Mucosa of descending colon (tissue), 3 donors: Measurements from ENCODE around the gene JHY. TPM values are rescaled to one million over a fixed set of nuclear protein-coding genes. Genes with fewer than 3 reads are reported as not detected.

ENCODE experiments used
- ATAC-seq: fragments of 200-7000 bp; cut with Tn5 transposase; one replicate; pipeline ENCODE4 v1.9.1; 2020; ENCODE audit warnings: mild to moderate bottlenecking, moderate library complexity
- DNase-seq, 3 donors: peaks; one replicate each; pipeline ENCODE4 v3.0.0-alpha.2; 2020
- H3K36me3 ChIP-seq: fragments of 200-600 bp; one replicate; pipeline ENCODE4 v1.8.0; 2021; ENCODE audit warnings: low read depth, mild to moderate bottlenecking
- H3K4me1 ChIP-seq: fragments of 200-600 bp; one replicate; pipeline ENCODE4 v1.8.0; 2021; ENCODE audit warnings: low read depth, mild to moderate bottlenecking
- H3K4me3 ChIP-seq: fragments of 200-600 bp; one replicate; pipeline ENCODE4 v1.8.0; 2021; ENCODE audit warnings: mild to moderate bottlenecking
- H3K9me3 ChIP-seq: fragments of 200-600 bp; one replicate; pipeline ENCODE4 v1.8.0; 2021; ENCODE audit warnings: mild to moderate bottlenecking
- intact Hi-C, 2 donors: fragments of 100-400 bp; cut with DNase I in 1 of 2; cut with micrococcal nuclease in 1 of 2; formaldehyde crosslinking; loops; one replicate each; pipeline versions ENCODE4 v1.11.0 to v1.11.1; 2022; cut with DNase I, micrococcal nuclease
- total RNA-seq, 3 donors: library from RNA; stranded (reverse); fragmentation: NEBNext Ultra II Directional in 2 of 3; extraction: Animal tissue kit (Norgen Biotek cat#: 25700) in 2 of 3; gene quantifications; one replicate each; pipeline versions ENCODE4 v1.2.1 to v1.2.4, GENCODE V29; 2021 to 2023
- TF ChIP-seq, protein P1 (sequence below): fragments of 200-600 bp; IDR thresholded peaks from one replicate; pipeline ENCODE4 v1.8.0; 2022; ENCODE audit warnings: antibody characterized with exemption, mild to moderate bottlenecking
- donor health status: DM: no; HTN: no; CAD: no; lungs with moderate emphysema.
- donor health status: DM: no; HTN: no; CAD: no.
- donor health status: DM: no; HTN: yes; CAD: no.

The JHY gene
- total RNA-seq, 3 donors from 2014 or later: 1.5 to 5.4 (median 2.4) TPM

DNA sequence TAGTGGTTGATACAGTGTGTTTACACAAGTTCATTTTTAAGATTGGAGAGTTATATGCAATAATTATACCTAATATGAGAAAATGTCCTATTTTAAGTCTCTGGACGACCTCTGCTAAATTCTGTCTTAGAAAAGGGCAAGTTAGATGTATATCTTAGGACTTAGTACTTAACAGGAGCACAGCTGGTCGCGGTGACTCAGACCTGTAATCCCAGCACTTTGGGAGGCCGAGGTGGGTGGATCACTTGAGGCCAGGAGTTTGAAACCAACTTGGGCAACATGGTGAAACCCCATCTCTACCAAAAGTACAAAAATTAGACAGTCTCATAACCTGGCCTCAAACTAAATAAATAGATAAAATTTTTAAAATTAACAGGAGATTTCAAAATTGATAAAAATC lies 71.9 kb downstream of the JHY start:
- ATAC-seq (no peak), DNase-seq (no peak)
- Histone ChIP-seq H3K9me3 (no peaks in the 10 kb centered on the region), H3K4me1 (no peaks in the 10 kb centered on the region), H3K4me3 (no peak overlapping the region), H3K36me3 (no peaks in the 10 kb centered on the region)
- TF ChIP-seq, protein P1, sequence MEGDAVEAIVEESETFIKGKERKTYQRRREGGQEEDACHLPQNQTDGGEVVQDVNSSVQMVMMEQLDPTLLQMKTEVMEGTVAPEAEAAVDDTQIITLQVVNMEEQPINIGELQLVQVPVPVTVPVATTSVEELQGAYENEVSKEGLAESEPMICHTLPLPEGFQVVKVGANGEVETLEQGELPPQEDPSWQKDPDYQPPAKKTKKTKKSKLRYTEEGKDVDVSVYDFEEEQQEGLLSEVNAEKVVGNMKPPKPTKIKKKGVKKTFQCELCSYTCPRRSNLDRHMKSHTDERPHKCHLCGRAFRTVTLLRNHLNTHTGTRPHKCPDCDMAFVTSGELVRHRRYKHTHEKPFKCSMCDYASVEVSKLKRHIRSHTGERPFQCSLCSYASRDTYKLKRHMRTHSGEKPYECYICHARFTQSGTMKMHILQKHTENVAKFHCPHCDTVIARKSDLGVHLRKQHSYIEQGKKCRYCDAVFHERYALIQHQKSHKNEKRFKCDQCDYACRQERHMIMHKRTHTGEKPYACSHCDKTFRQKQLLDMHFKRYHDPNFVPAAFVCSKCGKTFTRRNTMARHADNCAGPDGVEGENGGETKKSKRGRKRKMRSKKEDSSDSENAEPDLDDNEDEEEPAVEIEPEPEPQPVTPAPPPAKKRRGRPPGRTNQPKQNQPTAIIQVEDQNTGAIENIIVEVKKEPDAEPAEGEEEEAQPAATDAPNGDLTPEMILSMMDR: no peak
- intact Hi-C loops: no loop called here

DNA sequence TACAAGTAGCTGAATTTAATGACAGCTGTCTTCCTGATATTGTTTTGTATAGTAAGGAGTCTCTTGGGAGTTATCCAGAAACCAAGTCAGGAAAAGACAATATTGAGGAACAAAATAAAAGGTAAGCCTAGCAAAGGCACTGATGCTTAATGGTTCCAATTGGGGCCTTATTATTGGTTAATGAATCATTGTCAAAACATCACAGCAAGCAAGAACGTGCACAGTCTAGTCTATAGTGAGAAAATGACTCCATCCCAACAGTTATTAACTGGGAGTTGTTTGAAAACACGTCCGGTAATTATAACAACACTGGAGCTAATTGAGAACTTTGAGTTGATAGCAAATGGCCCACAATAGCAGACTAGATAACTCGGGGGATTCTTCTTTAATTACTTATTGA lies 81.4 kb downstream of the JHY start:
- H3K4me1 ChIP-seq: no peaks in the 10 kb centered on the region
- H3K4me3 ChIP-seq: no peak overlapping the region
- DNase-seq (no peak), ATAC-seq (no peak)
- no peaks in the 10 kb centered on the region for H3K36me3 ChIP-seq
- intact Hi-C loops: no loop called here
- TF ChIP-seq, protein P1: no peak
- H3K9me3 ChIP-seq: no peaks in the 10 kb centered on the region

DNA sequence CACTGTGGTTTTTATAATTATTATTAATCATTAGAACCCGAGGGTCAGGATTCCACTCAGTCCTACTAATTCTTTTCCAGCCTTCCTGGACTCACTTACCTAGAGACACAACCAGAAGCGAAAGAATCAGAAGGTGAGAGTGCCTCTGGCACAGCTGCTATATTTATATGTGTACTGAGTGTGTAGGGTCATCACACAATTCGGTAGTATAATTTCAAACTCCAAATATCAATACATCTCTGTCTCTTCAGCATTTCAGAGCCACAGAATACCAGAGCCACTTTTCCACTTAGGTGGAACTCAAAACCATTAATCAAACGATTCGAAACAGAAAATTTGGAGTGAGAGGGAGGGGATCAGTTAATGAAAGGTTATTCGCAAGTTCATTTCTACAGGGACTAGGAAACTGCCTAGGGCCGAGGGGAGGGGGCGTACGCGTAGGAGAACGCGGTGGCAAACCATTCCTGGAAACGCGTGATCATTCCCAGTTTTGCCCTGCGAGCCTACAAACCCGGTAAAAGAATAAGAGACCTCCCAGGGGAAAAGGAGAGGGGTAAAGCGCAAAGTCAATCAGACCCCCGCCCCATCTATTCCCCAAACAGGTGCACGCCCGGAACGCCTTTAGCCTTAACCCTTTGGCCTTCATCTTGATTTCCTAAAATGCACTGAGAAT lies 93.6 kb downstream of the JHY start:
- TF ChIP-seq, protein P1: no peak
- intact Hi-C loops: no loop called here

DNA sequence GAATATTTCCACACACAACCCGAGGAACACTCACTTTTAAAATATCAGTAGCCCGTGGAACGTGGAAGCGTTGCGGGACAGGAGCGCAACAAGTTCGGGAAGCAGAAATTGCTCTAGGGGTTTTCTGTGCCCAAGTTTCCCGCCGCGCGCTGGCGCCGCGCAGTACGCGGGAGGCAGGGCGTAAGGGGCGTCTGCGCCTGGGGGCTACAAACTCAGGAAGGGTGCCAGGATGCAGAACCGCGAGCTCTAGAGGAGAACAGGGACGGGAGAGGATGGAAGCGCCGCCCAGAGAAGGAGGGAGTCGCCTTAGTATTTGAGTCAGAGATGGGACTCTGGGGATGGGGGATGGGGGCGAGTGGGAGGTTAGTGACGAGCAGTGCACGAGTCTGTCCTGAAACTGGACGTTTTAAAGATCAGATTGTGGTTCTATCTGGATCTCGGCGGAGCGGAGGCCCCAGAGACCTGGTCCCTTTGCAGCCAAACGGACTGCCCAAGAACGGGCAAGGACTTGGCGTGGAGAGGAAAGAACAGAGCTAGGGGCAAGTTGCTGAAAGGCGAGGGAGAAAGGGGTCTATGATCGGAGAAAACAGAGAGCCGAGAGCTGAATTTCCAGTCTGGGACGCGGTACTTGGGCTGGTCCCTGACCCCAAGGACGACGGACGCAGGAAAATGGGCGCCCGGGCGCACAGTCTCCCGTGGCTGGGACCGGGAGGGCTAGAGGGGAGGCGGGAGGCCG lies 94.3 kb downstream of the JHY start:
- ATAC-seq (no peak), DNase-seq (no peak)
- Histone ChIP-seq H3K9me3 (no peaks in the 10 kb centered on the region), H3K4me3 (no peak overlapping the region), H3K36me3 (no peaks in the 10 kb centered on the region), H3K4me1 (no peaks in the 10 kb centered on the region)
- TF ChIP-seq, protein P1: no peak
- intact Hi-C loops: no loop called here

More for the DNA sequence above, 93.6 kb downstream of the JHY start:
- H3K36me3 ChIP-seq: no peaks in the 10 kb centered on the region
- H3K4me1 ChIP-seq: no peaks in the 10 kb centered on the region
- no peak for DNase-seq
- no peaks in the 10 kb centered on the region for H3K9me3 ChIP-seq
- no peak for ATAC-seq
- no peak overlapping the region for H3K4me3 ChIP-seq

DNA sequence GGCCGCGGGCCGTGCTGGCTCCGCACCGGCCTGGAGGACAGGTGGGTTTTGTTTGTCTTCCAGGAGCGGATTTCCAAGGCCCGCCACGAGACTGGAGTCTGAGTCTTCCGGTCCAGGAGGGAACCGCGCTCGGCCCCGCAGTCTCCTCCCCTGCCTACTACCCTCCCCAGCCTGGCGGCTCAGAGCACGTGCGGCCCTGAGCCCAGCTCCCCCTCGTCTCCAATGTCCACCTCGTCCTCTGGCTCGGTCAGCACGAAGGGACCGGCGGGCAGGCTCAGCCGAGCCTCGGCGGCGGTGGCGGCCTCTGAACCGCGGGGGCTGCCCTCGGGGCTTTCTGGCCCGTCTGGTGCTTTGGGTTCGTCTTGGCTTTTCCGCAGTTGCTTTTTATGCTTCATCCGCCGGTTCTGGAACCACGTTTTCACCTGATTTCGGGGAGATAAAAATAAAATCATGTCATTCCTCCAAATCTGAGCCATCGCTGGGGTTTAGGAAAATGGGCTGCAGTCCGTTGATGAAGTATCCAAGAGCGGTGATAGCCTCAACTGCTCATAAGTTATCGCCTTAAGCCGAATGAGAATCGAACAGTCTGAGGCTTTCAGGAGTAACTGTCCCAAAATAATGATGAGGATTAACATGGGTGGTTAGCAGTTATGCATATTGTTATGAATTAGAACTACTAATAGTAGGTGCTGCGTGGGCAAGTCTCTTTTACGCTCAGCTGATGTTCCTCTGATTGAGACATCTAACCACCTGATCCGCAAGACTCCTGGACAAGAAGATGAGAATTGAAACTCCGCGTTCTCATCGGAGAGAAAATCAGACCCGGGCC lies 95.1 kb downstream of the JHY start:
- H3K4me1 ChIP-seq: no peaks in the 10 kb centered on the region
- ATAC-seq (no peak), DNase-seq (no peak)
- H3K9me3 ChIP-seq: no peaks in the 10 kb centered on the region
- TF ChIP-seq, protein P1: no peak
- no peak overlapping the region for H3K4me3 ChIP-seq
- intact Hi-C loops: no loop called here
- H3K36me3 ChIP-seq: no peaks in the 10 kb centered on the region
